Hypothalamus (tissue), 51 donors: ENCODE measurements around the gene OR4A5.
"Not testable (repeated sequence)": the region's sequence is repeated elsewhere in the genome, so short reads cannot be mapped to it uniquely, and the experiment has no call there.

ENCODE experiments used
- DNase-seq, 51 donors: peaks; one replicate each; lab custom pipeline; 2025; lab: John Stamatoyannopoulos, UW

The OR4A5 gene, protein sequence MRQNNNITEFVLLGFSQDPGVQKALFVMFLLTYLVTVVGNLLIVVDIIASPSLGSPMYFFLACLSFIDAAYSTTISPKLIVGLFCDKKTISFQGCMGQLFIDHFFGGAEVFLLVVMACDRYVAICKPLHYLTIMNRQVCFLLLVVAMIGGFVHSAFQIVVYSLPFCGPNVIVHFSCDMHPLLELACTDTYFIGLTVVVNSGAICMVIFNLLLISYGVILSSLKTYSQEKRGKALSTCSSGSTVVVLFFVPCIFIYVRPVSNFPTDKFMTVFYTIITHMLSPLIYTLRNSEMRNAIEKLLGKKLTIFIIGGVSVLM

DNA sequence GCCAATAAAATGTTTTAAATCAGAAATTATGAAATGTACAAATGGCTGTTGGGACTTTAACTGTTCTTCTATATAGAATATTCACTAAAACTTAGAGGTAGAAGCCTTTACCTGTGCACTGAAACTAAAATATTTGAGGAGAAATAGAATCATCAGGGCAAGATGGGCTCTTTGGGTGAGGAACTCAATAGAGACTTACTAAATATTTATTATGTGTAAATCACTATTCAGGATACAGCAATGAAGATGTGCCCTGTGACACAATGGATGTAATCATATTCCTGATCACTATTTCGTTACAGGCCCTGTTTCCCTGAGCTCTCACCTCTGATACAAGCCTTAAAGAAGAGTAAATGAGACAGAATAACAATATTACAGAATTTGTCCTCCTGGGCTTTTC is at the start of gene OR4A5:
OR4A5 (plus strand) TSS at position 301 of the 400 bp plus-strand sequence; CDS start at position 354, 53 bp downstream.
- DNase-seq, result not testable (repeated sequence)

DNA sequence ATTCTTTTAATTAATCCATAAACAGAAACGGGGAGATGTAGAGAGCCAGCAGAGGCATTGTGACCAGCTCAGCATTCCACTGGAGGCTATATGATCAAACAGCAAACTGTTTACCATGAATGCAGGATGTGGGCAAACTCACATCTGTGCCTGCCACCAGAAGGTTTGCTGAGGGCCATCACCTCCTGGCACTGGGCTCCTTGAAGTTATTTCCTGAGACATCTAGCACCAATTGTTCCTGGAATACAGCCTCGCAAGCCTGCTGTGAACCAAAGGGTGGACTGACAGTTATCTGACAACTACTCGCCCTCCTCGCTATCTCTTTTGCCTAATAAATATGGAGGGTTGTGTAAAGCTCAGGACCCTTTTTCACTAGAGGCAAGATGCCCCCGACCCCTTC is 13.5 kb downstream of the OR4A5 start:
- not testable (repeated sequence) for DNase-seq
